ENCODE data around the gene COL9A3. TPM values are rescaled to one million over a fixed set of nuclear protein-coding genes. Genes with fewer than 3 reads are reported as not detected.

The COL9A3 gene
- total and polyA plus RNA-seq, 2 of the 8 experiments (the other 6 are each of a cell fraction or from before 2014, with no cell fraction given): 21.7 to 80.1 TPM

- no peak overlapping the region for H2BK120ac ChIP-seq (replicated peaks; ENCODE audit: low read depth, low read length)
- H4K5ac ChIP-seq (ENCODE audit: insufficient read length, low read depth, low read length): no peak overlapping the region
- 89% methylated on average over 13 of the region's 13 CpGs; no CpG with 5 or more reads in 1 of the 2 experiments for WGBS, 2 experiments (ENCODE audit: extremely low coverage in 1 of 2, insufficient coverage in 1 of 2, insufficient read length in 1 of 2, insufficient replicate concordance in 2 of 2, low coverage in 1 of 2, low lambda C conversion rate in 2 of 2, missing lambda C conversion rate in 1 of 2)
- no peak overlapping the region; a peak in 1 of 7 replicates for H3K9ac ChIP-seq (replicated peaks in 1 of 4; ENCODE audit: extremely low read depth in 1 of 4, low read depth in 3 of 4, low read length in 3 of 4)
- H3K79me2 ChIP-seq (ENCODE audit: control insufficient read depth in 1 of 2, insufficient read depth in 2 of 2, low read length in 2 of 2): no peaks in the 10 kb centered on the region
- 0 out of 2 replicates have a peak overlapping the region, but pooled peaks have one; percentile 24 for H2AK5ac ChIP-seq (ENCODE audit: low read depth, low read length)
- H3K18ac ChIP-seq (ENCODE audit: extremely low read depth, low read length): no peak overlapping the region; the same call in 1 of the 2 replicates
- H2BK5ac ChIP-seq (ENCODE audit: low read depth, low read length): peak overlapping the region; percentile 61; the same call in 1 of the 2 replicates
- peak overlapping the region; percentile 81; the same call in 1 of the 2 replicates for H2BK15ac ChIP-seq (ENCODE audit: low read length)
- H3K56ac ChIP-seq (replicated peaks; ENCODE audit: insufficient read length, low read depth, low read length): no peak overlapping the region
- no peak overlapping the region for H3K4ac ChIP-seq (replicated peaks; ENCODE audit: insufficient read length, low read depth, low read length)
- H3K4me3 ChIP-seq (ENCODE audit: extremely low read depth in 1 of 4, insufficient read depth in 2 of 4, low read depth in 3 of 4, low read length in 4 of 4): no peak overlapping the region
- CTCF ChIA-PET (ENCODE audit: partially characterized antibody): interaction anchor here (0.8 to 3.2 kb wide), 15 partner anchors 11 to 377 kb away, joined by 3 to 25 read pairs (median 4); no protein-coding TSS in a partner anchor
- peak overlapping the region; percentile 80; the same call in 1 of the 2 replicates for H2BK12ac ChIP-seq (ENCODE audit: low read depth, low read length)
- POLR2A ChIA-PET (ENCODE audit: partially characterized antibody): interaction anchor here (0.8 to 4.1 kb wide), 10 partner anchors 8 to 91 kb away, joined by 3 to 35 read pairs (median 6); partner anchors contain the start of gene DIDO1
- no peak overlapping the region for H3K4me2 ChIP-seq (ENCODE audit: insufficient read depth in 1 of 2, low read depth in 2 of 2, low read length in 2 of 2)
- H3K23me2 ChIP-seq (ENCODE audit: low read depth, low read length): no peaks in the 10 kb centered on the region; the same call in 1 of the 2 replicates
- no peak overlapping the region for H3K27ac ChIP-seq (ENCODE audit: low read depth, low read length)
- H3K36me3 ChIP-seq (ENCODE audit: control insufficient read depth in 2 of 4, insufficient read depth in 4 of 4, low read length in 3 of 4): no peaks in the 10 kb centered on the region
- H4K20me1 ChIP-seq (replicated peaks in 1 of 2; ENCODE audit: control insufficient read depth in 1 of 2, insufficient read depth in 2 of 2, low read length in 2 of 2): peaks cover under 1 to 2% of the 10 kb centered on the region in 2 experiments
- no peaks in the 10 kb centered on the region for H3K27me3 ChIP-seq (replicated peaks in 1 of 4; ENCODE audit: control insufficient read depth in 3 of 4, extremely low read depth in 1 of 4, insufficient read depth in 3 of 4, low read length in 3 of 4)
- H4K91ac ChIP-seq (replicated peaks; ENCODE audit: insufficient read length, low read length): peak overlapping the region; percentile 17
- no peak overlapping the region for H2BK20ac ChIP-seq (ENCODE audit: low read length)
- FAIRE-seq (no peak), DNase-seq (ENCODE audit: low read depth in 1 of 2, low spot score in 2 of 2) (no peak)
- no peaks in the 10 kb centered on the region; a peak in 1 of 4 replicates for H3K9me3 ChIP-seq (ENCODE audit: insufficient read depth in 2 of 2, low read depth in 1 of 2, low read length in 1 of 2)
- H3K79me1 ChIP-seq (ENCODE audit: low read depth, low read length): no peaks in the 10 kb centered on the region
- no peak overlapping the region for H2AFZ ChIP-seq (ENCODE audit: low read length)
- H4K8ac ChIP-seq (ENCODE audit: extremely low read depth, insufficient read depth, low read length): peak overlapping the region; percentile 43
- H3K14ac ChIP-seq (ENCODE audit: insufficient read length): no peak overlapping the region
- H3K23ac ChIP-seq (ENCODE audit: insufficient read length): no peak overlapping the region
- peaks cover 0 to 3% (median 0%) of the 10 kb centered on the region in 4 experiments; a peak in 3 of 7 replicates for H3K4me1 ChIP-seq (replicated peaks in 1 of 4; ENCODE audit: control insufficient read depth in 3 of 4, insufficient read depth in 4 of 4, low read length in 3 of 4)
- TF ChIP-seq SIX5 (IDR thresholded peaks at IDR 0.05; ENCODE audit: low read depth, low read length) (no peak), CBX5 (IDR thresholded peaks at IDR 0.05; ENCODE audit: low read depth, low read length) (no peak), CBX8 (IDR thresholded peaks at IDR 0.05; ENCODE audit: borderline replicate concordance, low read depth, low read length) (no peak), NANOG (IDR thresholded peaks at IDR 0.05; ENCODE audit: insufficient read depth, low read depth, low read length, poor library complexity, severe bottlenecking) (no peak), GABPA (IDR thresholded peaks at IDR 0.05; ENCODE audit: borderline replicate concordance, insufficient read depth, low read length) (no peak), SUZ12 (IDR thresholded peaks at IDR 0.05; ENCODE audit: low read length) (no peak), GTF2F1 (IDR thresholded peaks at IDR 0.05; ENCODE audit: borderline replicate concordance, low read depth, low read length) (no peak), EGR1 (IDR thresholded peaks at IDR 0.05; ENCODE audit: borderline replicate concordance, low read depth, low read length) (no peak)
- TF ChIP-seq, protein P1, sequence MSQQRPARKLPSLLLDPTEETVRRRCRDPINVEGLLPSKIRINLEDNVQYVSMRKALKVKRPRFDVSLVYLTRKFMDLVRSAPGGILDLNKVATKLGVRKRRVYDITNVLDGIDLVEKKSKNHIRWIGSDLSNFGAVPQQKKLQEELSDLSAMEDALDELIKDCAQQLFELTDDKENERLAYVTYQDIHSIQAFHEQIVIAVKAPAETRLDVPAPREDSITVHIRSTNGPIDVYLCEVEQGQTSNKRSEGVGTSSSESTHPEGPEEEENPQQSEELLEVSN (IDR thresholded peaks at IDR 0.05): no peak
- TF ChIP-seq, protein P2, sequence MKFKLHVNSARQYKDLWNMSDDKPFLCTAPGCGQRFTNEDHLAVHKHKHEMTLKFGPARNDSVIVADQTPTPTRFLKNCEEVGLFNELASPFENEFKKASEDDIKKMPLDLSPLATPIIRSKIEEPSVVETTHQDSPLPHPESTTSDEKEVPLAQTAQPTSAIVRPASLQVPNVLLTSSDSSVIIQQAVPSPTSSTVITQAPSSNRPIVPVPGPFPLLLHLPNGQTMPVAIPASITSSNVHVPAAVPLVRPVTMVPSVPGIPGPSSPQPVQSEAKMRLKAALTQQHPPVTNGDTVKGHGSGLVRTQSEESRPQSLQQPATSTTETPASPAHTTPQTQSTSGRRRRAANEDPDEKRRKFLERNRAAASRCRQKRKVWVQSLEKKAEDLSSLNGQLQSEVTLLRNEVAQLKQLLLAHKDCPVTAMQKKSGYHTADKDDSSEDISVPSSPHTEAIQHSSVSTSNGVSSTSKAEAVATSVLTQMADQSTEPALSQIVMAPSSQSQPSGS (IDR thresholded peaks at IDR 0.05; ENCODE audit: low read length): no peak
These were observed 59.7 kb downstream of the COL9A3 start for GRCh38 chr20:62876501-62876901.

Measured in H1 (cell line).